AG10803 (cell line): ENCODE measurements around the gene SLX4IP.
A peak's percentile ranks its signal among the peaks of the same experiment; 100 is the strongest.

Experiments used
- DNase-seq: peaks from one replicate; pipeline ENCODE4 v3.0.0; 2010; ENCODE audit warnings: low read depth
- H3K4me3 ChIP-seq: 2 replicates; pipeline ENCODE4 v1.5.1; 2011; ENCODE audit warnings: mild to moderate bottlenecking, low read length, control low read depth
- TF ChIP-seq, protein P1 (sequence below): conservative IDR thresholded peaks from 2 replicates; pipeline ENCODE4 v1.5.1; 2011; ENCODE audit warnings: mild to moderate bottlenecking, low read length, control low read depth, inconsistent platforms

Gene SLX4IP

DNA sequence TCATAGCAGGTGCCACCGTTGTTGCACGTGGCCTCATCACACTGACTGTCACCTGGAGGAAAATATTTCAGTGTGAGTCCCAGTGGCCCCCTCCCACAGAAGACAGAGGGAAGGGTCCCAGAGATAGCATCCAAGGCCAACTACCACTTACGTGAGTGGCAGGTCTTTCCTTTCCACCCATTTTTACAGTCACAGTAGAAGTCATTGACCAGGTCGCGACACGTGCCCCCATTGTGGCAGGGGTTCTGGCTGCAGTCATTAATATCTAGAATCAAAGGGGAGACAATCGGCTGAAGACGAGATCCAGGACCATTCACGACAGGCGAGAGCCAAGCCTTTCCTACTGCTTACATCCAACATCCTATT lies 210.1 kb downstream of the SLX4IP start:
- no peak for DNase-seq
- TF ChIP-seq, protein P1, sequence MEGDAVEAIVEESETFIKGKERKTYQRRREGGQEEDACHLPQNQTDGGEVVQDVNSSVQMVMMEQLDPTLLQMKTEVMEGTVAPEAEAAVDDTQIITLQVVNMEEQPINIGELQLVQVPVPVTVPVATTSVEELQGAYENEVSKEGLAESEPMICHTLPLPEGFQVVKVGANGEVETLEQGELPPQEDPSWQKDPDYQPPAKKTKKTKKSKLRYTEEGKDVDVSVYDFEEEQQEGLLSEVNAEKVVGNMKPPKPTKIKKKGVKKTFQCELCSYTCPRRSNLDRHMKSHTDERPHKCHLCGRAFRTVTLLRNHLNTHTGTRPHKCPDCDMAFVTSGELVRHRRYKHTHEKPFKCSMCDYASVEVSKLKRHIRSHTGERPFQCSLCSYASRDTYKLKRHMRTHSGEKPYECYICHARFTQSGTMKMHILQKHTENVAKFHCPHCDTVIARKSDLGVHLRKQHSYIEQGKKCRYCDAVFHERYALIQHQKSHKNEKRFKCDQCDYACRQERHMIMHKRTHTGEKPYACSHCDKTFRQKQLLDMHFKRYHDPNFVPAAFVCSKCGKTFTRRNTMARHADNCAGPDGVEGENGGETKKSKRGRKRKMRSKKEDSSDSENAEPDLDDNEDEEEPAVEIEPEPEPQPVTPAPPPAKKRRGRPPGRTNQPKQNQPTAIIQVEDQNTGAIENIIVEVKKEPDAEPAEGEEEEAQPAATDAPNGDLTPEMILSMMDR = no peak
- no peak overlapping the region for H3K4me3 ChIP-seq

- TF ChIP-seq, protein P1 = no peak
- DNase-seq = no peak
- no peak overlapping the region for H3K4me3 ChIP-seq
These were observed 210.9 kb downstream of the SLX4IP start for GRCh38 chr20:10646006-10646405.

GRCh38 chr20:10646886-10647420 lies 211.8 kb downstream of the SLX4IP start:
- TF ChIP-seq, protein P1 = no peak
- DNase-seq = no peak
- no peak overlapping the region for H3K4me3 ChIP-seq

GRCh38 chr20:10647471-10647870 lies 212.4 kb downstream of the SLX4IP start:
- no peak for DNase-seq
- no peak overlapping the region for H3K4me3 ChIP-seq
- TF ChIP-seq, protein P1 = peak; percentile 33

GRCh38 chr20:10647909-10648308 lies 212.8 kb downstream of the SLX4IP start:
- TF ChIP-seq, protein P1 = no peak
- no peak for DNase-seq
- H3K4me3 ChIP-seq = no peak overlapping the region

- H3K4me3 ChIP-seq = no peak overlapping the region
- peak; percentile 84 for DNase-seq
- TF ChIP-seq, protein P1 = no peak
These were observed 213.5 kb downstream of the SLX4IP start for GRCh38 chr20:10648651-10649050.

DNA sequence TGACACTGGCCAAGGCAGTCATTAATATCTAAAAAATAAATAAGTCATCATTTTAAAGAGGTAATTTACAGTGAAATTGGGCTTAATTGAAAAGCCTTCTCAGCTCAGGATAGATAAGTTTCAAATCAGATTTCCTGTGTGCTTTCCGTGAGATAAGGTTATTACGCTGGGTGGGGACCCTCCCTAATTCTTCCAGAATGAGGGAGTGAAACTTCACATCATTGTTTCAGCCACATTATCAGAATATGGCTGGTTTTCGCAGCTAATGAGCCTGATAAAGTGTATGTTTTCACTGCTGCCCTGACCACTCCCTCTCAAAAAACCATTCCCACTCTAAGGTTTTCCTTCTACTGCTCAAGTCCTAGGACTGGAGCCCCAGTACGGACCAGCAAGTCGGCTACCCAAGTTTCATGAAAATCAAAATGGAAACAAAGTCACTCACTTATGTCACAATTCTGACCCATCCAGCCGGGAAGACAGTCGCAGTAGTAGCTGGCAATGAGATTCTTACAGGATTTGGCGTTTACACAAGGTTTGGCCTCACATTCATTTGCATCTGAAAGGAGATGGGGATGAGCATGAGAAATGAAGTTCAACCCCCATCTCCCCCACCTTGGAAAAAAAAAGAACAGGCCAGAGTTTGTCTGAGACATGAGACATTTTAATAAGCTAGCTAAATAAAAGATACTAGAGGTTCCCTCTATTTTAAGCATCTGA lies 214.1 kb downstream of the SLX4IP start:
- TF ChIP-seq, protein P1 = no peak
- DNase-seq = no peak

More for the DNA sequence above, 214.1 kb downstream of the SLX4IP start:
- H3K4me3 ChIP-seq = no peak overlapping the region
